Subcutaneous adipose tissue (tissue), 4 donors: ENCODE measurements around the gene CREB3L2. TPM values are rescaled to one million over a fixed set of nuclear protein-coding genes. Genes with fewer than 3 reads are reported as not detected.

Experiments
- total RNA-seq, 4 donors: library from RNA; depleted of rRNA; stranded (reverse); fragments of >200 nt; gene quantifications; one replicate each; pipeline ENCODE4 v1.1.0, GENCODE V29; 2016
- TF ChIP-seq, protein P1 (sequence below): fragments of 450-650 bp; IDR thresholded peaks from one replicate; pipeline ENCODE4 v1.5.1; 2016; ENCODE audit warnings: low read depth, mild to moderate bottlenecking, control low read depth, antibody characterized with exemption, moderate library complexity

The CREB3L2 gene
- total RNA-seq, 4 donors from 2014 or later = 26.9 to 78.4 (median 30.8) TPM

DNA sequence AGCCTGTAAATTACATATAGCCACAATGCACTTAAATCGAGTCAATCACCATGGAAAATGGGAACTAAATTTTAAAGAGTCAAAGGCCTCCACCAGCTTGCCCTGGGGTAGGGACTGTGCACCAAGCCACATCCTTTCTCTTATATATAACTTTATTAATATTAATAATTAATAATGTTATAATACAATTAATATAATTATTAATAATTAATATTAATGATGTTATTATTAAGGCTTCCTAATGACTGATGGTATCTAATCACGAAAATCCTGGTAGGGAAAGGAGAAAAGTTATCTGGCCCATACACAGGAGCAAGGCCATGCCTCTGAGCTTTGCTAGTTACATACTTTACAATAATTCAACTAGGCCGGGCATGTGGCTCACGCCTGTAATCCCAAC is 87.9 kb downstream of the CREB3L2 start:
- TF ChIP-seq, protein P1, sequence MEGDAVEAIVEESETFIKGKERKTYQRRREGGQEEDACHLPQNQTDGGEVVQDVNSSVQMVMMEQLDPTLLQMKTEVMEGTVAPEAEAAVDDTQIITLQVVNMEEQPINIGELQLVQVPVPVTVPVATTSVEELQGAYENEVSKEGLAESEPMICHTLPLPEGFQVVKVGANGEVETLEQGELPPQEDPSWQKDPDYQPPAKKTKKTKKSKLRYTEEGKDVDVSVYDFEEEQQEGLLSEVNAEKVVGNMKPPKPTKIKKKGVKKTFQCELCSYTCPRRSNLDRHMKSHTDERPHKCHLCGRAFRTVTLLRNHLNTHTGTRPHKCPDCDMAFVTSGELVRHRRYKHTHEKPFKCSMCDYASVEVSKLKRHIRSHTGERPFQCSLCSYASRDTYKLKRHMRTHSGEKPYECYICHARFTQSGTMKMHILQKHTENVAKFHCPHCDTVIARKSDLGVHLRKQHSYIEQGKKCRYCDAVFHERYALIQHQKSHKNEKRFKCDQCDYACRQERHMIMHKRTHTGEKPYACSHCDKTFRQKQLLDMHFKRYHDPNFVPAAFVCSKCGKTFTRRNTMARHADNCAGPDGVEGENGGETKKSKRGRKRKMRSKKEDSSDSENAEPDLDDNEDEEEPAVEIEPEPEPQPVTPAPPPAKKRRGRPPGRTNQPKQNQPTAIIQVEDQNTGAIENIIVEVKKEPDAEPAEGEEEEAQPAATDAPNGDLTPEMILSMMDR = no peak

DNA sequence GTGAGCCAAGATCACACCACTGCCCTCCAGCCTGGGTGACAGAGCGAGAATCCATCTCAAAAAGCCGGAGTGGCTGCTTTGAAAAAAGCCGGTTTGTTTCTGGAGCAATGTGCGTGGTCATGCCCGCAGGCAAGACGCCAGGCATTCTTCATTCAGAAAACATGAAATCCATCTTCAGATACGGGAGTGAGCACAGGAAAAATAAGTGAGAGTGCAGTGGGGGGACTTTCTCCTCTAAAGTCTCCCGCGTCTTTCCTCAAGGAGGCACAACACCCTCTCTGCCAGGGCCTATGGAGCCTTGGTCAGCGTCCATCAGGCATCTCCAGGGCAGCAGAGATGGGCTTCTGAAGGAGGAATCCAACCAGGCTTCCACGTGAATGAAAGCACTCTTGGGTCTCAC is 92.8 kb downstream of the CREB3L2 start:
- TF ChIP-seq, protein P1 = no peak

DNA sequence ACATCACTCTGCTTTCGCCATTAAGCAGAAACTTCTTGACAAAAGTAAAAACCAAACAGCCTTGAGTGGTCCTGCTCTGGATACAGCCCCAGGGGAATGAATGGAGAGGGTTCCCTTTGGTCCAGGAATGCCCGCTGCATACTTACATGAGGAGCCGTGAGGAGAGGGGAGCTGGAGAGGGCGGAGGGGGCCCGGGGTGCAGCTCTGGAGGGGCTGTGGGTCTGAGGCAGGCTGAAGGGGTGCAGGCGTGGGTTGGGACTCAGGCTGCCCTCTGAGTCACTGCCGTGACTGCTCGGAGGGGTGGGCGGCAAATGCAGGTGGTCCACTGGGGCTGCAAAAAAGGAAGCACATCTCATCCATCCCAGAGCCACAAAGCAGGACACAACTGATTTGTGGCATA is 93.8 kb downstream of the CREB3L2 start:
- TF ChIP-seq, protein P1 = no peak

DNA sequence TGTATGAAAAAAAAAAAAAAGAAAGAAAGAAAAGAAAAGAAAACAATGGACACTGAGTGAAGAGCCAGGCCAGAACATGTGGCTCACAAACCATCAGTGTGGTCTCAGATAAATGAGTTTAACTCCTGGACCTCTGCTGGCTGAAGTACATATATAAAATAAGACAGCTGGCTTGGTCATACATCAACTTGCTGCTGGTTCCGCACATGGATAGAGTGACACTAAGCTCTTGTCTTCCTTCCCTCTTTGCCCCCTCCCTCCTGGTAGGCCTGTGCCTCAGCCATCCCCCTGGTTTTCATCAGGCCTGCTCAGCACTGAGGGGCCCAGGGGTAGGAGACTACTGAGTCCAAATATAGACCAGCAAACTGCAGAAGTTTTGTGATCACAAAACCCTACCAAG is 97.1 kb downstream of the CREB3L2 start:
- TF ChIP-seq, protein P1 = no peak

DNA sequence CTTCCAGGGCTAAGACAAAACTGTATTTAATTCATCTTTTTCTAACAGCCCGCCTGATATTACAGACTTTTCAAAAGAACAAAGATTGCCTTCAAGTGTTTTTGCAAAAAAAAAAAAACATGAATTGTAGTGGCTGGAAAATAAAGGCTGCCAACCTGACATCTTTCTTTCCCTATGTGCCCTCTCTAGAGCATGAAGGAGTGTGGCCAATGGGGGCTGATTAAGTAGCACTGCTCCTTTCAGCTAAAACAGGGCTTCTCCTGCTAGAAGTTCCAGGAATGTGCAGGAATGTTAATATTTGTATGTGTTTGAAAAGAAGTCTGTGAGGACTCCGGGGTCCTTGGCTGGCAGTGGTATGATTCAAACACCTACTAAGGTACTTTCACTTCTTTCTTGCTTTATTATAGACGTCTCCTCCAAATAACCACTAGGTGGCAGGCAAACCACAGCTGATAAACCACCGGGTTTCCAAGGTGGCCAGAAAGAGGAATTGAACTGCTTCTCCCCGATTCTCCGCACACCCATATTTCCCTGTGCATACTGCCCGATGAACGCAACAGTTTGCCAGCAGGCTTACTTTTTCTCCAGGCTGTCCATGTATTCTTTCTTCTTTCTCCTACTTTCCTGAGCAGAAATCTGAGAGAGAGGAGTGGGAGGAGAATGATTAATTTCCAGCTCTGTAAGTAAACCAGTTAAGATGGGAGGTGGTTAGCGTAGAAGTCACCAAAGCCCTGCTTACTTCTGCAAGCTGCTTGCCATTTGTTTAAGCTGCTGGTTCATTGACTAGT is 98.3 kb downstream of the CREB3L2 start:
- TF ChIP-seq, protein P1 = no peak

DNA sequence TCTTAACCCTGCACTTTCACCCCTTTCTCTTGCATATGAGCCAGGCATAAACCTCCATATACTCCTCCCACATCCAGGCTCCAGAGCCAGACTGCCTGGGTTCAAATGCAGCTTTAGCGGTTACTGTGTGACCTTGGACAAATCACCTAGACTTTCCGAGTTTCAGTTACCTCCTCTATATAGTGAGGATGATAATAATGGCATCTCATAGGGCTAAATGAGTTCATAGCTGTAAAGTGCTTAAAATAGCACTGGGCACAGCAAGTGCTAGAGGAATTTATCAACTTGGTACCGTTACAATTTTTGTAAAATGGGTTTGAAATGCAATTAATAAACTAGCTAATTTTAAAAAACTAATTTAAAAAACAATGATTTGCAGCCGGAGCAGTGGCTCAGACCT is 101.7 kb downstream of the CREB3L2 start:
- TF ChIP-seq, protein P1 = no peak

DNA sequence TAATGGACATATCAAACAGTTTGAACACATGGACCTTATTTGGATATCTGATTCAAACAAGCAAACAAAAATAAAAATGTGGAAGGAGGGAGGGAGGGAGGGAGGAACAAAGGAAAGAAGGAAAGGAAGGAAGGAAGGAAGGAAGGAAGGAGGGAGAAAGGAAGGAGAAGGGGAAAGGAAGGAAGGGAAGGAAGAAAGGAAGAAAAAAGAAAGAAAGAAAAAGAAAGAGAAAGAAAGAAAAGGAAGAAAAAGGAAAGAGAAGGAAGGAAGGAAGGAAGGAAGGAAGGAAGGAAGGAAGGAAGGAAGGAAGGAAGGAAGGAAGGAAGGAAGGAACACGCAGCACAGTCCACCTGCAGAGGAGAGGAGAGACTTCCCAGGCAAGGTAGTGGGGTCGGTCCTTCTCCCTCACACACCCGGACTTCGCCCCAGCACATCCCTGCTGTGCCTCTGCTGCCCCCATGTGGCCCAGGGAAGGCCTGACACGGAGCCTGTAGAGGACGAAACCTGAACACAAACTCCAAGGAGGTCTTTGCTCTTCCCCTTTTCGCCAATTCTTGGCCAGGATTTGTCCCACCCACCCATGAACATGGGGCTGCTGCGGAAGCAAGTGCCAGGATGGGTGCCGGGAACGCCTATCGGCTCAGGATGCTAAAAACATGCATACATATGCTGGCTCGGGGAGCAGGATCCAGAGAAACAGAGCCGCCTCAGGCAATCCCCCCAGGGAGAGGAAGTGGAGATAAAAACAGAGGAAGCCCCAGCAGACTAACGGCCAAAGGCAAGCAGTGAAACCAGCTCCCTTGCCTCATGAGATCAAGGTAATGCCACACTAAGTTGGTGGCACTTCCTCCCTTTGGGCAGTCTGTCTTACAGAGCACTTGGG is 102.8 kb downstream of the CREB3L2 start:
- TF ChIP-seq, protein P1 = no peak
